ENCODE results near the gene FRYL. TPM values are rescaled to one million over a fixed set of nuclear protein-coding genes. Genes with fewer than 3 reads are reported as not detected.

FRYL gene
- total and polyA plus RNA-seq, 2 of the 8 experiments (the other 6 are each of a cell fraction or from before 2014, with no cell fraction given) = 8.0 to 36.5 TPM

- POLR2A ChIA-PET (ENCODE audit: partially characterized antibody) = no interaction called here
- no peaks in the 10 kb centered on the region for H3K79me2 ChIP-seq (ENCODE audit: control insufficient read depth in 1 of 2, insufficient read depth in 2 of 2, low read length in 2 of 2)
- H2BK5ac ChIP-seq (ENCODE audit: low read depth, low read length) = no peak overlapping the region
- H3K56ac ChIP-seq (replicated peaks; ENCODE audit: insufficient read length, low read depth, low read length) = no peak overlapping the region
- H3K4me1 ChIP-seq (replicated peaks in 1 of 4; ENCODE audit: control insufficient read depth in 3 of 4, insufficient read depth in 4 of 4, low read length in 3 of 4) = no peaks in the 10 kb centered on the region
- no peak overlapping the region for H2BK20ac ChIP-seq (ENCODE audit: low read length)
- no peak overlapping the region for H2BK15ac ChIP-seq (ENCODE audit: low read length)
- peaks cover 0 to 20% (median 7%) of the 10 kb centered on the region in 4 experiments; a peak in 5 of 8 replicates for H3K36me3 ChIP-seq (ENCODE audit: control insufficient read depth in 2 of 4, insufficient read depth in 4 of 4, low read length in 3 of 4)
- no peak overlapping the region for H3K9ac ChIP-seq (replicated peaks in 1 of 4; ENCODE audit: extremely low read depth in 1 of 4, low read depth in 3 of 4, low read length in 3 of 4)
- no peak overlapping the region for H4K5ac ChIP-seq (ENCODE audit: insufficient read length, low read depth, low read length)
- peaks cover 0 to 1% (median 0%) of the 10 kb centered on the region in 4 experiments; a peak in 1 of 7 replicates for H3K27me3 ChIP-seq (replicated peaks in 1 of 4; ENCODE audit: control insufficient read depth in 3 of 4, extremely low read depth in 1 of 4, insufficient read depth in 3 of 4, low read length in 3 of 4)
- no peak overlapping the region for H3K27ac ChIP-seq (ENCODE audit: low read depth, low read length)
- H3K18ac ChIP-seq (ENCODE audit: extremely low read depth, low read length) = no peak overlapping the region
- H3K4ac ChIP-seq (replicated peaks; ENCODE audit: insufficient read length, low read depth, low read length) = no peak overlapping the region
- CTCF ChIA-PET (ENCODE audit: partially characterized antibody) = no interaction called here
- DNase-seq (ENCODE audit: low read depth in 1 of 2, low spot score in 2 of 2) = no peak
- WGBS, 2 experiments (ENCODE audit: extremely low coverage in 1 of 2, insufficient coverage in 1 of 2, insufficient read length in 1 of 2, insufficient replicate concordance in 2 of 2, low coverage in 1 of 2, low lambda C conversion rate in 2 of 2, missing lambda C conversion rate in 1 of 2) = 80% methylated on average over 1 of the region's 1 CpG; no CpG with 5 or more reads in 1 of the 2 experiments
- FAIRE-seq = no peak
- H2BK12ac ChIP-seq (ENCODE audit: low read depth, low read length) = no peak overlapping the region
- no peak overlapping the region for H3K14ac ChIP-seq (ENCODE audit: insufficient read length)
- no peaks in the 10 kb centered on the region for H3K23me2 ChIP-seq (ENCODE audit: low read depth, low read length)
- no peaks in the 10 kb centered on the region for H3K9me3 ChIP-seq (ENCODE audit: insufficient read depth in 2 of 2, low read depth in 1 of 2, low read length in 1 of 2)
- no peak overlapping the region for H4K8ac ChIP-seq (ENCODE audit: extremely low read depth, insufficient read depth, low read length)
- H3K4me3 ChIP-seq (ENCODE audit: extremely low read depth in 1 of 4, insufficient read depth in 2 of 4, low read depth in 3 of 4, low read length in 4 of 4) = no peak overlapping the region
- no peaks in the 10 kb centered on the region for H4K20me1 ChIP-seq (replicated peaks in 1 of 2; ENCODE audit: control insufficient read depth in 1 of 2, insufficient read depth in 2 of 2, low read length in 2 of 2)
- no peak overlapping the region for H2AFZ ChIP-seq (ENCODE audit: low read length)
- H3K4me2 ChIP-seq (ENCODE audit: insufficient read depth in 1 of 2, low read depth in 2 of 2, low read length in 2 of 2) = no peak overlapping the region
- H2BK120ac ChIP-seq (replicated peaks; ENCODE audit: low read depth, low read length) = no peak overlapping the region
- H4K91ac ChIP-seq (replicated peaks; ENCODE audit: insufficient read length, low read length) = no peak overlapping the region
- H3K23ac ChIP-seq (ENCODE audit: insufficient read length) = no peak overlapping the region
- no peaks in the 10 kb centered on the region for H3K79me1 ChIP-seq (ENCODE audit: low read depth, low read length)
- no peak overlapping the region for H2AK5ac ChIP-seq (ENCODE audit: low read depth, low read length)
- TF ChIP-seq KDM1A (IDR thresholded peaks at IDR 0.05; ENCODE audit: borderline replicate concordance, low read length) (no peak), JUN (IDR thresholded peaks at IDR 0.05; ENCODE audit: low read depth, low read length) (no peak), TEAD4 (IDR thresholded peaks at IDR 0.05; ENCODE audit: low read depth, low read length) (no peak), RXRA (IDR thresholded peaks at IDR 0.05; ENCODE audit: insufficient read depth, low read depth, low read length) (no peak), POLR2A (IDR thresholded peaks at IDR 0.05; ENCODE audit: control extremely low read depth in 1 of 2, low read depth in 2 of 2, low read length in 2 of 2) (no peak), SIN3A (conservative IDR thresholded peaks at IDR 0.05 in 1 of 2, IDR thresholded peaks at IDR 0.05 in 1 of 2; ENCODE audit: low read depth in 1 of 2, low read length in 2 of 2) (no peak), BACH1 (IDR thresholded peaks at IDR 0.05; ENCODE audit: low read length) (no peak), MAX (IDR thresholded peaks at IDR 0.05) (no peak), SP2 (IDR thresholded peaks at IDR 0.05; ENCODE audit: low read length) (no peak), ZNF274 (IDR thresholded peaks at IDR 0.05; ENCODE audit: borderline replicate concordance, extremely low read depth, low read length) (no peak), SP1 (IDR thresholded peaks at IDR 0.05; ENCODE audit: low read depth, low read length) (no peak), EZH2 (IDR thresholded peaks at IDR 0.05; ENCODE audit: low read depth, low read length, severe bottlenecking) (no peak), CBX5 (IDR thresholded peaks at IDR 0.05; ENCODE audit: low read depth, low read length) (no peak), POU5F1 (IDR thresholded peaks at IDR 0.05; ENCODE audit: low read depth, low read length) (no peak)
- TF ChIP-seq, protein P1, sequence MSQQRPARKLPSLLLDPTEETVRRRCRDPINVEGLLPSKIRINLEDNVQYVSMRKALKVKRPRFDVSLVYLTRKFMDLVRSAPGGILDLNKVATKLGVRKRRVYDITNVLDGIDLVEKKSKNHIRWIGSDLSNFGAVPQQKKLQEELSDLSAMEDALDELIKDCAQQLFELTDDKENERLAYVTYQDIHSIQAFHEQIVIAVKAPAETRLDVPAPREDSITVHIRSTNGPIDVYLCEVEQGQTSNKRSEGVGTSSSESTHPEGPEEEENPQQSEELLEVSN (IDR thresholded peaks at IDR 0.05) = no peak
These were observed 191.0 kb downstream of the FRYL start for GRCh38 chr4:48589098-48589445.

All from H1 (cell line).